Measurements from ENCODE around the gene GSN.

DNA sequence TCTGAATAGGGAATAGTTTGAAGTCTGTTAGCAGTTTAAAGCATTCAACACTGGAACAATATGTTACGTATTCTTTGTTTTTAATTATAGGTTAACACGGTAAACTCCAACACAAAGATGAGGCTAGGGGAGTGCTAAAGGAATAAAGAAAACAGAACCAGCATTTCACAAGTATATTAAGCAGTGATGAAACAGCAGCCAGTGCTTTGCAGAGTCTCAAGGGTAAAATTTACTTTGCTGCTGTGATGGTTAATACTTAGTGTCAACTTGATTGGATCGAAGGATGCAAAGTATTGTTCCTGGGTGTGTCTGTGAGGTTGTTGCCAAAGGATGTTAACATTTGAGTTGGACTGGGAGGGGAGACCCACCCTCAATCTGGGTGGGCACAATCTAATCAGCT, 30.0 kb upstream of the GSN start:
- TF ChIP-seq POLR2A (IDR thresholded peaks at IDR 0.05) (no peak), CTCF (IDR thresholded peaks at IDR 0.05) (no peak)

Measured in adrenal gland (tissue), 5 donors.